ENCODE results near the gene LRRC61. TPM values are rescaled to one million over a fixed set of nuclear protein-coding genes. Genes with fewer than 3 reads are reported as not detected.
"Not testable (repeated sequence)": the region's sequence is repeated elsewhere in the genome, so short reads cannot be mapped to it uniquely, and the experiment has no call there.

The LRRC61 gene
- total RNA-seq, 2 experiments from 2014 or later = not detected

DNA sequence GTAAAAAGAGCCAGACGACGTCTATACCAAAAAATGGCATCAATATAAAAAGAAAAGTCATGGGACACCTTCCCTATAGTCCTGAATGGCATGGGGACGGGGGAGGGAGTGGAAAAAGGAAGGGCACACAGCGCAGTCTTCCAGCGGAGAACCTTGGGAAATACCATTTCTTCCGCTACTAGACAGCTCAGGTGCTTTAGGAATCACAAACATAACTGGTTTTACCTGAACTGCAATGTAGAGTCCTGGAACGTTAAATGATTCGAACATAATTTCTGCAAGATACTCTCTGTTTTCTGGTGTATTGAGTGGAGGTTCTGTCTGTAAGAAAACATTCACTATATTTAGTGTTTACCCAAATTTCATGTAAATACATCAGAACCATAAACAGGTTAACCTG is 28.1 kb upstream of the LRRC61 start:
- H3K4me2 ChIP-seq (ENCODE audit: low read length); H4K20me1 ChIP-seq (ENCODE audit: insufficient read depth, low read length); H2AFZ ChIP-seq (ENCODE audit: low read length); H3K27ac ChIP-seq (ENCODE audit: low read depth, low read length, poor library complexity, severe bottlenecking); intact Hi-C loops (cut with micrococcal nuclease; ENCODE audit: unreplicated experiment); POLR2A ChIA-PET; BruUV-seq (replicated peaks); CTCF ChIA-PET (ENCODE audit: unreplicated experiment); H3K9me2 ChIP-seq (ENCODE audit: insufficient read depth, low read length); DNase-seq (ENCODE audit: low spot score); H3K79me2 ChIP-seq (ENCODE audit: insufficient read depth, low read depth, low read length); H3K36me3 ChIP-seq (ENCODE audit: insufficient read depth, low read length); H3K4me3 ChIP-seq (ENCODE audit: low read depth, low read length, poor library complexity, severe bottlenecking); H3K4me1 ChIP-seq (ENCODE audit: insufficient read depth, low read length, poor library complexity, severe bottlenecking); H3K9me3 ChIP-seq (ENCODE audit: low read length): not testable (repeated sequence)

GRCh38 chr7:150295614-150296013 is 27.5 kb upstream of the LRRC61 start:
- intact Hi-C loops (cut with micrococcal nuclease; ENCODE audit: unreplicated experiment); BruUV-seq (replicated peaks); H3K4me2 ChIP-seq (ENCODE audit: low read length); H3K36me3 ChIP-seq (ENCODE audit: insufficient read depth, low read length); H3K9me3 ChIP-seq (ENCODE audit: low read length); CTCF ChIA-PET (ENCODE audit: unreplicated experiment); H3K9me2 ChIP-seq (ENCODE audit: insufficient read depth, low read length); POLR2A ChIA-PET; H4K20me1 ChIP-seq (ENCODE audit: insufficient read depth, low read length); H2AFZ ChIP-seq (ENCODE audit: low read length); H3K27ac ChIP-seq (ENCODE audit: low read depth, low read length, poor library complexity, severe bottlenecking); DNase-seq (ENCODE audit: low spot score); H3K4me3 ChIP-seq (ENCODE audit: low read depth, low read length, poor library complexity, severe bottlenecking); H3K4me1 ChIP-seq (ENCODE audit: insufficient read depth, low read length, poor library complexity, severe bottlenecking); H3K79me2 ChIP-seq (ENCODE audit: insufficient read depth, low read depth, low read length): not testable (repeated sequence)

GRCh38 chr7:150296802-150297201 is 26.4 kb upstream of the LRRC61 start:
- H3K79me2 ChIP-seq (ENCODE audit: insufficient read depth, low read depth, low read length); H3K27ac ChIP-seq (ENCODE audit: low read depth, low read length, poor library complexity, severe bottlenecking); H4K20me1 ChIP-seq (ENCODE audit: insufficient read depth, low read length); H2AFZ ChIP-seq (ENCODE audit: low read length); POLR2A ChIA-PET; intact Hi-C loops (cut with micrococcal nuclease; ENCODE audit: unreplicated experiment); DNase-seq (ENCODE audit: low spot score); H3K4me1 ChIP-seq (ENCODE audit: insufficient read depth, low read length, poor library complexity, severe bottlenecking); H3K4me2 ChIP-seq (ENCODE audit: low read length); CTCF ChIA-PET (ENCODE audit: unreplicated experiment); H3K4me3 ChIP-seq (ENCODE audit: low read depth, low read length, poor library complexity, severe bottlenecking); H3K36me3 ChIP-seq (ENCODE audit: insufficient read depth, low read length); H3K9me3 ChIP-seq (ENCODE audit: low read length); BruUV-seq (replicated peaks); H3K9me2 ChIP-seq (ENCODE audit: insufficient read depth, low read length): not testable (repeated sequence)

DNA sequence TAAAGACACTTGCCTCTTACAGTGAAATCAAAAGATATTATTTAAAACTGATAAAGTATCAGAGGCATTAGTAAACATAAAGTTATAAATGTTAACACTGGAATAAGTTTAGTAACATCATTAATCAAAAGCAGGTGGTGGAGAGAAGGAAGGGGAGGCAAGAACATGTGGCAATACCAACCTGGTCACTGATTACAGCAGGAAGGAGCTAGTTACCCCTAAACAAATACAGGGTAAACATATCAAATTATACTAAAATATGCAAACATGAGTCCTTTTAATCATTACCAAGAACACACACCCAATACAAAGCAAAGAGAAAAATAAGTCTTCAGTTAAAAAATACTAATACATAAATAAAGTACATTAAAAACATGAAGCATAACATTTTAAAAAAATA is 25.2 kb upstream of the LRRC61 start:
- H4K20me1 ChIP-seq (ENCODE audit: insufficient read depth, low read length); CTCF ChIA-PET (ENCODE audit: unreplicated experiment); H3K4me2 ChIP-seq (ENCODE audit: low read length); DNase-seq (ENCODE audit: low spot score); H3K36me3 ChIP-seq (ENCODE audit: insufficient read depth, low read length); BruUV-seq (replicated peaks); H3K4me1 ChIP-seq (ENCODE audit: insufficient read depth, low read length, poor library complexity, severe bottlenecking); H2AFZ ChIP-seq (ENCODE audit: low read length); H3K9me2 ChIP-seq (ENCODE audit: insufficient read depth, low read length); H3K79me2 ChIP-seq (ENCODE audit: insufficient read depth, low read depth, low read length); POLR2A ChIA-PET; intact Hi-C loops (cut with micrococcal nuclease; ENCODE audit: unreplicated experiment); H3K27ac ChIP-seq (ENCODE audit: low read depth, low read length, poor library complexity, severe bottlenecking); H3K4me3 ChIP-seq (ENCODE audit: low read depth, low read length, poor library complexity, severe bottlenecking); H3K9me3 ChIP-seq (ENCODE audit: low read length): not testable (repeated sequence)

DNA sequence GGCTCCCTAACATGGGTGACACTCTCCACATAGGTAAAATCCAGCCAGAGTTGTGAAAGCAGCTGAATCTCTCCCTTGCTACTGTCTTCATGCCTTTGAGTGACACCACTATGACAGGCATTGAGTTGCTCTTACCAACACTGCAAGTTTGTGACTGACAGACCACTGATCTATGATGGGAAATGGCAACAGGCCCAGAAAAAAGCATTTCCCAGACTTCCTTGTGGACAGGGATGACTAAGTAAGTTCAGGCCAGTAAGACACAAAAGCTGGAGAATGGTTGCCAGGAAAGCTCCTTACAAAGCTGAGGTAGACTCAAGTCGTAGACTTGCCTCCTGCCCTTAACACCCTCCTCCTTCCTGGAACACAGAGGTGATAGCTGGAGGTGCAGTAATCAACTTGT is 20.2 kb upstream of the LRRC61 start:
- H3K27ac ChIP-seq (ENCODE audit: low read depth, low read length, poor library complexity, severe bottlenecking); H2AFZ ChIP-seq (ENCODE audit: low read length); BruUV-seq (replicated peaks); H3K36me3 ChIP-seq (ENCODE audit: insufficient read depth, low read length); intact Hi-C loops (cut with micrococcal nuclease; ENCODE audit: unreplicated experiment); POLR2A ChIA-PET; H3K4me1 ChIP-seq (ENCODE audit: insufficient read depth, low read length, poor library complexity, severe bottlenecking); H3K4me2 ChIP-seq (ENCODE audit: low read length); DNase-seq (ENCODE audit: low spot score); H3K9me2 ChIP-seq (ENCODE audit: insufficient read depth, low read length); H3K79me2 ChIP-seq (ENCODE audit: insufficient read depth, low read depth, low read length); CTCF ChIA-PET (ENCODE audit: unreplicated experiment); H3K9me3 ChIP-seq (ENCODE audit: low read length); H3K4me3 ChIP-seq (ENCODE audit: low read depth, low read length, poor library complexity, severe bottlenecking); H4K20me1 ChIP-seq (ENCODE audit: insufficient read depth, low read length): not testable (repeated sequence)

GRCh38 chr7:150304499-150305258 is 18.5 kb upstream of the LRRC61 start:
- intact Hi-C loops (cut with micrococcal nuclease; ENCODE audit: unreplicated experiment); H3K9me3 ChIP-seq (ENCODE audit: low read length); DNase-seq (ENCODE audit: low spot score); H3K4me1 ChIP-seq (ENCODE audit: insufficient read depth, low read length, poor library complexity, severe bottlenecking); POLR2A ChIA-PET; H3K4me3 ChIP-seq (ENCODE audit: low read depth, low read length, poor library complexity, severe bottlenecking); H4K20me1 ChIP-seq (ENCODE audit: insufficient read depth, low read length); H3K27ac ChIP-seq (ENCODE audit: low read depth, low read length, poor library complexity, severe bottlenecking); BruUV-seq (replicated peaks); CTCF ChIA-PET (ENCODE audit: unreplicated experiment); H2AFZ ChIP-seq (ENCODE audit: low read length); H3K9me2 ChIP-seq (ENCODE audit: insufficient read depth, low read length); H3K36me3 ChIP-seq (ENCODE audit: insufficient read depth, low read length); H3K4me2 ChIP-seq (ENCODE audit: low read length); H3K79me2 ChIP-seq (ENCODE audit: insufficient read depth, low read depth, low read length): not testable (repeated sequence)

Data from OCI-LY7 (cell line).